SK-N-MC (cell line): ENCODE results near the gene ME2.

Experiments
- EZH2 ChIP-seq: fragments of 200-600 bp; sonication (generic); IDR thresholded peaks from one replicate; pipeline ENCODE4 v1.6.1; 2017; ENCODE audit warnings: antibody characterized with exemption
- FOXP2 ChIP-seq: optimal IDR thresholded peaks from 2 replicates; pipeline ENCODE3; 2011; ENCODE audit warnings: mild to moderate bottlenecking, moderate library complexity; ENCODE audit not compliant: insufficient read depth; ENCODE audit errors: extremely low read length, control extremely low read depth
- POLR2AphosphoS5 ChIP-seq: IDR thresholded peaks from 2 replicates; pipeline ENCODE4 v1.6.1; 2012; ENCODE audit warnings: mild to moderate bottlenecking, low read depth, low read length, borderline replicate concordance

- TF ChIP-seq POLR2AphosphoS5, result no peak
- no peak for TF ChIP-seq EZH2
- no peak for TF ChIP-seq FOXP2
Observed at GRCh38 chr18:50844554-50844953, 34.4 kb upstream of the ME2 start.
